ENCODE data around the gene CCSER1. TPM values are rescaled to one million over a fixed set of nuclear protein-coding genes. Genes with fewer than 3 reads are reported as not detected.

CCSER1 gene
- total and polyA plus RNA-seq, 2 of the 8 experiments (the other 6 are each of a cell fraction or from before 2014, with no cell fraction given): 0.26 to 0.84 TPM

- TF ChIP-seq, protein P1, sequence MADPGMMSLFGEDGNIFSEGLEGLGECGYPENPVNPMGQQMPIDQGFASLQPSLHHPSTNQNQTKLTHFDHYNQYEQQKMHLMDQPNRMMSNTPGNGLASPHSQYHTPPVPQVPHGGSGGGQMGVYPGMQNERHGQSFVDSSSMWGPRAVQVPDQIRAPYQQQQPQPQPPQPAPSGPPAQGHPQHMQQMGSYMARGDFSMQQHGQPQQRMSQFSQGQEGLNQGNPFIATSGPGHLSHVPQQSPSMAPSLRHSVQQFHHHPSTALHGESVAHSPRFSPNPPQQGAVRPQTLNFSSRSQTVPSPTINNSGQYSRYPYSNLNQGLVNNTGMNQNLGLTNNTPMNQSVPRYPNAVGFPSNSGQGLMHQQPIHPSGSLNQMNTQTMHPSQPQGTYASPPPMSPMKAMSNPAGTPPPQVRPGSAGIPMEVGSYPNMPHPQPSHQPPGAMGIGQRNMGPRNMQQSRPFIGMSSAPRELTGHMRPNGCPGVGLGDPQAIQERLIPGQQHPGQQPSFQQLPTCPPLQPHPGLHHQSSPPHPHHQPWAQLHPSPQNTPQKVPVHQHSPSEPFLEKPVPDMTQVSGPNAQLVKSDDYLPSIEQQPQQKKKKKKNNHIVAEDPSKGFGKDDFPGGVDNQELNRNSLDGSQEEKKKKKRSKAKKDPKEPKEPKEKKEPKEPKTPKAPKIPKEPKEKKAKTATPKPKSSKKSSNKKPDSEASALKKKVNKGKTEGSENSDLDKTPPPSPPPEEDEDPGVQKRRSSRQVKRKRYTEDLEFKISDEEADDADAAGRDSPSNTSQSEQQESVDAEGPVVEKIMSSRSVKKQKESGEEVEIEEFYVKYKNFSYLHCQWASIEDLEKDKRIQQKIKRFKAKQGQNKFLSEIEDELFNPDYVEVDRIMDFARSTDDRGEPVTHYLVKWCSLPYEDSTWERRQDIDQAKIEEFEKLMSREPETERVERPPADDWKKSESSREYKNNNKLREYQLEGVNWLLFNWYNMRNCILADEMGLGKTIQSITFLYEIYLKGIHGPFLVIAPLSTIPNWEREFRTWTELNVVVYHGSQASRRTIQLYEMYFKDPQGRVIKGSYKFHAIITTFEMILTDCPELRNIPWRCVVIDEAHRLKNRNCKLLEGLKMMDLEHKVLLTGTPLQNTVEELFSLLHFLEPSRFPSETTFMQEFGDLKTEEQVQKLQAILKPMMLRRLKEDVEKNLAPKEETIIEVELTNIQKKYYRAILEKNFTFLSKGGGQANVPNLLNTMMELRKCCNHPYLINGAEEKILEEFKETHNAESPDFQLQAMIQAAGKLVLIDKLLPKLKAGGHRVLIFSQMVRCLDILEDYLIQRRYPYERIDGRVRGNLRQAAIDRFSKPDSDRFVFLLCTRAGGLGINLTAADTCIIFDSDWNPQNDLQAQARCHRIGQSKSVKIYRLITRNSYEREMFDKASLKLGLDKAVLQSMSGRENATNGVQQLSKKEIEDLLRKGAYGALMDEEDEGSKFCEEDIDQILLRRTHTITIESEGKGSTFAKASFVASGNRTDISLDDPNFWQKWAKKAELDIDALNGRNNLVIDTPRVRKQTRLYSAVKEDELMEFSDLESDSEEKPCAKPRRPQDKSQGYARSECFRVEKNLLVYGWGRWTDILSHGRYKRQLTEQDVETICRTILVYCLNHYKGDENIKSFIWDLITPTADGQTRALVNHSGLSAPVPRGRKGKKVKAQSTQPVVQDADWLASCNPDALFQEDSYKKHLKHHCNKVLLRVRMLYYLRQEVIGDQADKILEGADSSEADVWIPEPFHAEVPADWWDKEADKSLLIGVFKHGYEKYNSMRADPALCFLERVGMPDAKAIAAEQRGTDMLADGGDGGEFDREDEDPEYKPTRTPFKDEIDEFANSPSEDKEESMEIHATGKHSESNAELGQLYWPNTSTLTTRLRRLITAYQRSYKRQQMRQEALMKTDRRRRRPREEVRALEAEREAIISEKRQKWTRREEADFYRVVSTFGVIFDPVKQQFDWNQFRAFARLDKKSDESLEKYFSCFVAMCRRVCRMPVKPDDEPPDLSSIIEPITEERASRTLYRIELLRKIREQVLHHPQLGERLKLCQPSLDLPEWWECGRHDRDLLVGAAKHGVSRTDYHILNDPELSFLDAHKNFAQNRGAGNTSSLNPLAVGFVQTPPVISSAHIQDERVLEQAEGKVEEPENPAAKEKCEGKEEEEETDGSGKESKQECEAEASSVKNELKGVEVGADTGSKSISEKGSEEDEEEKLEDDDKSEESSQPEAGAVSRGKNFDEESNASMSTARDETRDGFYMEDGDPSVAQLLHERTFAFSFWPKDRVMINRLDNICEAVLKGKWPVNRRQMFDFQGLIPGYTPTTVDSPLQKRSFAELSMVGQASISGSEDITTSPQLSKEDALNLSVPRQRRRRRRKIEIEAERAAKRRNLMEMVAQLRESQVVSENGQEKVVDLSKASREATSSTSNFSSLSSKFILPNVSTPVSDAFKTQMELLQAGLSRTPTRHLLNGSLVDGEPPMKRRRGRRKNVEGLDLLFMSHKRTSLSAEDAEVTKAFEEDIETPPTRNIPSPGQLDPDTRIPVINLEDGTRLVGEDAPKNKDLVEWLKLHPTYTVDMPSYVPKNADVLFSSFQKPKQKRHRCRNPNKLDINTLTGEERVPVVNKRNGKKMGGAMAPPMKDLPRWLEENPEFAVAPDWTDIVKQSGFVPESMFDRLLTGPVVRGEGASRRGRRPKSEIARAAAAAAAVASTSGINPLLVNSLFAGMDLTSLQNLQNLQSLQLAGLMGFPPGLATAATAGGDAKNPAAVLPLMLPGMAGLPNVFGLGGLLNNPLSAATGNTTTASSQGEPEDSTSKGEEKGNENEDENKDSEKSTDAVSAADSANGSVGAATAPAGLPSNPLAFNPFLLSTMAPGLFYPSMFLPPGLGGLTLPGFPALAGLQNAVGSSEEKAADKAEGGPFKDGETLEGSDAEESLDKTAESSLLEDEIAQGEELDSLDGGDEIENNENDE (IDR thresholded peaks at IDR 0.05; ENCODE audit: insufficient replicate concordance, low read length): no peak
- TF ChIP-seq KDM4A (IDR thresholded peaks at IDR 0.05; ENCODE audit: low read depth, low read length, severe bottlenecking) (no peak), CHD1 (IDR thresholded peaks at IDR 0.05; ENCODE audit: low read depth, low read length) (no peak), FOSL1 (IDR thresholded peaks at IDR 0.05; ENCODE audit: insufficient read depth, low read depth, low read length) (no peak), TBP (IDR thresholded peaks at IDR 0.05; ENCODE audit: low read depth, low read length) (no peak), RXRA (IDR thresholded peaks at IDR 0.05; ENCODE audit: insufficient read depth, low read depth, low read length) (no peak), EP300 (IDR thresholded peaks at IDR 0.05; ENCODE audit: borderline replicate concordance in 1 of 2, low read depth in 2 of 2, low read length in 2 of 2) (no peak)
These were observed 294.0 kb downstream of the CCSER1 start (continued) for GRCh38 chr4:90421161-90421560.
